HG02588 (cell line): ENCODE data around the gene CHD1L.
"Not testable (repeated sequence)": the region's sequence is repeated elsewhere in the genome, so short reads cannot be mapped to it uniquely, and the experiment has no call there.

Experiments
- ATAC-seq: cut with Tn5 transposase; IDR thresholded peaks from one replicate; pipeline ENCODE4 v1.9.1; 2021; ENCODE audit warnings: mild to moderate bottlenecking, moderate library complexity; ENCODE audit not compliant: unreplicated experiment

CHD1L gene

GRCh38 chr1:147242449-147243227 is at the start of gene CHD1L:
CHD1L (plus strand) TSS chr1:147242684; CDS start chr1:147242704, 20 bp downstream.
- ATAC-seq: peak; percentile 81

- not testable (repeated sequence) for ATAC-seq
Measured at GRCh38 chr1:147197324-147197723, 45.2 kb upstream of the CHD1L start.

DNA sequence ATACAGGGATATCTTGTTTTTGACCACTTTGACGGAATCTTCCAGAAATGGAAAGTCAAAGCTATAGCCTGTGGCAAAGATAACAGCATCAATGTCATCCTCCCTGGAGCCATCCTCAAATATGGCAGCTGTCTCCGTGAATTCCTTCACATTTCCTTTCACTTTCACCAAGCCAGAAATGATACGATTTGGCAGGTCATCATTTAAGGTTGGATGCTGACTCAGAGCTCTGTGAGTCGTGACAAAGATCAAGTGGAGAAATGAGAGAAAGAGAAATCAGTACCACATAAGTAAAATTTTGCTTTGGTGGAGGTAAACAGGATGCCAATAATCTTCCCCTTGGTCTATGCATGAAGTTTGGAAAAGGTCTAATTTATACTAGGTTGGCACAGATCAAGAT is 41.2 kb upstream of the CHD1L start:
- ATAC-seq: no peak

DNA sequence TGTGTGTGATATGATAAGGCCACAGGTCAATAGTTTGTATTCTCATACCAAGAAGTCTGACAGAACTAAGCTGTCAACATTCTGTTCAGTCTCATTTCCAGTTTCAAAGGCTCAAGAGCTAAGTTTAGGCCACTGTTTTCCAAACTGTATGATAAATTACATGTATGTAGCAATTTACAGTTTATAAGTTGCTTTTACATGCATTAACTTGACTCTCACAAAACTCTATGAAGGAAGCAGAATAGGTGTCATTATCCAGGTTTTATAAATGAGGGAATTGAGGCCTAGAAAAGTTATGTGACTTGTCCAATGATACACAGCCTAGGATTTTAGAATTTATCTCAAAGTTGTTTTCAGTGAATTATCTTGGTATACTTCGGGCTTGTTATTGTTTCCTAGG is 40.7 kb upstream of the CHD1L start:
- ATAC-seq: no peak

DNA sequence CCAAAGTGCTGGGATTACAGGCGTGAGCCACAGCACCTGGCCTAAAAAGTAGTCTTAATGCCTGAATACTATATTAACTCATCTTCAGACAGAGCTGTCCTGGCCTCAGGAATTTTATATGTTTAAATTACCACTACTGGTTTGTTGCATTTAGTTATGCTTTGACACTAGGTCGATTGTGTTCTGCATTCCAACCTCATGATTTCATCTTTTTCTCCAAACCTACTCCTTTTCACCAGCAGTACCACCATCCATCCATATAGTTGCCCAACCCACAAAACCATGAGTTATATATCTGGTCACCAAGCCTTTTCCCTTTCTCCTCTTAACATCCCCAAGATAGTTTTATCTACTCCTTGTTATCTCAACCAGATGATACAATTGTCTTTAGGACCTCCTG is 39.9 kb upstream of the CHD1L start:
- ATAC-seq: no peak

DNA sequence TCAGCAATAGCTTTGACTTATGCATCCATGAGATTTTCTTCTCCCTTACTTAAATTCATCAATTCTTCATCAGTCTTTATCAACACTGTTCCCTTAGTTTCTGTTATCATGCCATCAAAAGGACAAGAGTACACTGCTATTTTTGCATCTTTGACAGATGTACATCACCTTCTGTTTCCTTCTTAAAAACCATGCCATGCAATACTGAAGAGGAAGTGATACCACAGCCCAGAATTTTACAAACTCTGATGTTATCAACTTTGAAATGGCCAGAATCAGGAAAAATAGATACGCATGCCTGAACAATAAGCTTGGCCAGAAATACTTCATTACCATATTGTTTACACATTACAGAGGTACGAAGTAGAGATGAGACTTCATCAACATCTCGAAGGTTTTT is 38.4 kb upstream of the CHD1L start:
- no peak for ATAC-seq

GRCh38 chr1:147207192-147207591 is 35.3 kb upstream of the CHD1L start:
- no peak for ATAC-seq

GRCh38 chr1:147208619-147209018 is 33.9 kb upstream of the CHD1L start:
- ATAC-seq: no peak

DNA sequence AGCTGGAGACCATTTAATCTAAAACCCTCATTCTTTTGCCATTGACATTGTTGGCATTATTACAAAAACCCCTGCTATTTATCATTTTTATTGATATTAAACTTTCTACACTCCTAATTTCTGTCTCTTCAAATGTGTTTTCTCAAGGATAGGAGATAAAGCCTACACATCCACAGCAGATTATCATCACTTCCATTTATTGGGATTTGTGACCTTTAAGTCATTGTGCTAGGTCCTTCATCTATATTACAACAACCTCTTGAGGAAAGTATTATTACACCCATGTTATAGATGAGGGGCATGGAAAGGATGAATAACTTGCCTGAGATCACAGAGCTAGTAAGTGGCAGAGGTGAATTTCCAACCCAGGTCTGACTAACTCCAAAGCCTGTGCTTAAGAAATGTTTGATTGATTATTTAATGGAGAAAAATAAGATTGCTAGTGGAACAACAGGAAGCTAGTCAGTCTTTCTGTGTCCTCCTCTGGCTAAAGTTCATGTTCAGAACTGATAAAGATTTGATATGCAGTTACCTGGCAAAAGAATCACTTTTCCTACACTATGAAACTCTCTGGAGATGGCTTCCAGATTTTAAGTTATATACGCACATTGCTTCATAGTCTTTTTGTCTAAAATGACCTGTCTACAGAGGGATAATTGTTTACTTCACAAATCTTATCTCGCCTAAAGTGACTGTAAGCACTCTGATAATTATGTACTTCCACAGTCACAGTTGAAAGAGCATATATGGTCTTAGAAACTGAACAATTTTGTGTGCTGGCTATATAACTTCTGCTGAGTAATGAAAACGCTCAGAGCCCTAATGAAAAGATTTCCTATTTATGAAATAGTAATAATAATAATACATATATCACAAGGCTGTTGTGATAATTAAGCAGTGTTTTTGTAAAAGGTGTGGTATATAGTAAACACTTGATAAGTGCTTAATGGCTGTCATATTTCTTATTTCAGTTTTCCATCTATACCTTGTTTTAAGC is 32.4 kb upstream of the CHD1L start:
- no peak for ATAC-seq

DNA sequence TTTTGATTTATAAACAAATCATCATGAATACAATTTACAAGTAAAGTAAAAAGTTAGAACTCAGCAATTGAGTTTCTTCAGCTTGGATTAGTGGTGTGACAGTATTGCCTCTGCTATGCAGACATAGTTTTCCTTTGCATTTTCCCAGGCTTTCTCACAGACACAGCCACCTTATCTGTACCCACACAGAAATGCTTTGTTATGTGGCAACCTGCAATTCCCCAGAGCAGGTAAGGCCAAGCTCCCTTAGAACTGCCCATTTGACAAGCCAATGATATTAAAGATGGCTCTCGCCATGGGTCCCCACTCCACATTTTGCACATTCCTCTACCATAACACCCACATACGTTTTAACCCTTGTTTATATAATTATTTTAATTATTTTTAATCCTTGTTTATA is 31.5 kb upstream of the CHD1L start:
- ATAC-seq: no peak

GRCh38 chr1:147211577-147211976 is 30.9 kb upstream of the CHD1L start:
- no peak for ATAC-seq

- no peak for ATAC-seq
Measured at GRCh38 chr1:147213271-147213670, 29.2 kb upstream of the CHD1L start.

DNA sequence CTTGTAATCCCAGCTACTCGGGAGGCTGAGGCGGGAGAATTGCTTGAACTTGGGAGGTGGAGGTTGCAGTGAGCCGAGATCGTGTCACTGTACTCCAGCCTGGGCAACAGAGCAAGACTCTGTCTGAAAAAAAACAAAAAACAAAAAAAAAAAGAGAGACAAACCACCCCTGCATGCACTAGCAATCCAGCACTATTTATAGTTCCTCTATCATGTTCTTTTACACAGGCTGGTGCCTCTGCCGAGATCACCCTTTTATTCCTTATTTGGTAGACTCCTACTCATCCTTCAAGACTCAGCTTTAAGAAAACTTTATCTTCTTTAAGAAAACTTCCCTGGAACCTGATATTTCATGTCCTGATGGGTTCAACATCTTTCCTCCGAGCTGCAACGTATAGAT is 28.2 kb upstream of the CHD1L start:
- ATAC-seq: no peak

GRCh38 chr1:147214842-147215539 is 27.5 kb upstream of the CHD1L start:
- ATAC-seq: no peak

- no peak for ATAC-seq
Measured at GRCh38 chr1:147215540-147215916, 27.0 kb upstream of the CHD1L start.

DNA sequence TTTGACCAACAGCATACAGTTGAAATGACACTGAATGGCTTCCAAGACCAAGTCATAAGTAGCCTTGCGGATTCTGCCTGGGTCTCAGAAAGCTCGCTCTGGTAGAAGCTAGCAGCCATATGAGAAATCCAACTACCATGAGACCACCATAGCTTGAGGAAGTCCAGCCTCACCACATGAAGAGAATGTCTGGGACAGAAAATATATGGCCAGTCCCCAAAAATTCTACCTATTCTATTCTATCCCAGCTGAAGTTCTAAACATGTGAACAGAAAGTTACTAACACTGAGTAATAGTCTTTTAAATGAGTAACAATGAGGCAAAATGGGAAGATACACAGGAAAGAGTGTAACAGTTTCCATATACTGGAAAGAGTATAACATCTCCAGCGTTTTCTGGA is 26.4 kb upstream of the CHD1L start:
- ATAC-seq: no peak

DNA sequence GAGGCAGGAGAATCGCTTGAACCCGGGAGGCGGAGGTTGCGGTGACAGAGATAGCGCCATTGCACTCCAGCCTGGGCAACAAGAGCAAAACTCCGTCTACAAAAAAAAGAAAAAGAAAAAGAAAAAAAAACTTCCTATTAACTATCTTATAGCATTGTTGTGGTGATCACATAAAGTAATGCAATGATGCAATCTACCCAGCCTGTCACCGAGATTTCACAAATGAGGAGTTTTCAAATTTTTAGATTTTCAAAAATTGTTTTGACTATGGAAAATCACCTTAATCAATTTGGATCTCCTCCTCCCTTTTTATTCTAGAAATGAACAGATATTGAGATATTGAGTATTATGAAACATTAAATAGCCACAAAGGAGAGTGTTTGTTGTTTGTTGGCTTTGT is 25.3 kb upstream of the CHD1L start:
- ATAC-seq: no peak

GRCh38 chr1:147218606-147219005 is 23.9 kb upstream of the CHD1L start:
- no peak for ATAC-seq

GRCh38 chr1:147223740-147224615 is 18.5 kb upstream of the CHD1L start:
- no peak for ATAC-seq

- peak; percentile 58 for ATAC-seq
Measured at GRCh38 chr1:147225193-147225730, 17.2 kb upstream of the CHD1L start, which contains the start of gene FMO5. FMO5 (minus strand) TSS chr1:147225339; CDS start chr1:147225029, 310 bp downstream.
